GM23338 (cell line): ENCODE measurements around the gene PDCD4.

Source experiments
- CREB1 ChIP-seq: fragments of 250-450 bp; sonication (Bioruptor Pico); IDR thresholded peaks from 2 replicates; pipeline ENCODE4 v1.5.0; 2020; ENCODE audit warnings: low read depth, mild to moderate bottlenecking, moderate library complexity
- CTCF ChIP-seq, 2 experiments: fragments of 200-600 bp in 1 of 2; sonication (generic) in 1 of 2; conservative IDR thresholded peaks; 2 replicates each; pipeline versions ENCODE4 v1.5.1 to v1.6.1; 2016 to 2017; ENCODE audit warnings: antibody characterized with exemption in 2 of 2, low read depth in 2 of 2, mild to moderate bottlenecking in 2 of 2, moderate library complexity in 1 of 2
- ETS1 ChIP-seq: IDR thresholded peaks from 2 replicates; pipeline ENCODE4 v1.6.1; 2016; ENCODE audit warnings: antibody characterized with exemption
- EZH2 ChIP-seq: fragments of 200-600 bp; sonication (generic); IDR thresholded peaks from one replicate; pipeline ENCODE4 v1.8.0; 2017; ENCODE audit warnings: antibody characterized with exemption, mild to moderate bottlenecking, low read depth; ENCODE audit not compliant: unreplicated experiment
- EZH2phosphoT487 ChIP-seq: fragments of 200-600 bp; sonication (generic); IDR thresholded peaks from one replicate; pipeline ENCODE4 v1.8.1; 2018; ENCODE audit warnings: antibody characterized with exemption; ENCODE audit not compliant: unreplicated experiment
- JUNB ChIP-seq: IDR thresholded peaks from one replicate; pipeline ENCODE4 v1.6.1; 2016; ENCODE audit warnings: antibody characterized with exemption; ENCODE audit not compliant: unreplicated experiment
- NANOG ChIP-seq: IDR thresholded peaks from 2 replicates; pipeline ENCODE4 v1.6.1; 2016; ENCODE audit warnings: antibody characterized with exemption, borderline replicate concordance
- POLR2AphosphoS5 ChIP-seq: IDR thresholded peaks from 2 replicates; pipeline ENCODE4 v1.6.1; 2016; ENCODE audit warnings: antibody characterized with exemption, low read depth
- REST ChIP-seq: IDR thresholded peaks from one replicate; pipeline ENCODE4 v1.6.1; 2018; ENCODE audit warnings: antibody characterized with exemption; ENCODE audit not compliant: unreplicated experiment
- ZNF114 ChIP-seq: fragments of 250-450 bp; sonication (Bioruptor Pico); IDR thresholded peaks from 2 replicates; pipeline ENCODE4 v1.5.0; 2020; ENCODE audit warnings: mild to moderate bottlenecking, moderate library complexity
- ZNF331 ChIP-seq: fragments of 250-450 bp; sonication (Bioruptor Pico); IDR thresholded peaks from 2 replicates; pipeline ENCODE4 v1.5.0; 2020; ENCODE audit warnings: low read depth, mild to moderate bottlenecking, moderate library complexity

- TF ChIP-seq CTCF (conservative IDR thresholded peaks at IDR 0.05; ENCODE audit: low read depth in 2 of 2) (no peak), EZH2phosphoT487 (no peak), EZH2 (no peak), POLR2AphosphoS5 (no peak), REST (no peak), CREB1 (CRISPR knock-in tag) (no peak), JUNB (no peak), NANOG (no peak), ETS1 (no peak), ZNF114 (CRISPR knock-in tag) (no peak), ZNF331 (CRISPR knock-in tag) (no peak)
Observed at GRCh38 chr10:110822035-110822711, 49.6 kb upstream of the PDCD4 start.
